Esophagus squamous epithelium (tissue), 4 donors: ENCODE measurements around the gene ADAMTS7.
"Not testable (repeated sequence)": the region's sequence is repeated elsewhere in the genome, so short reads cannot be mapped to it uniquely, and the experiment has no call there.

ENCODE experiments used
- CTCF ChIP-seq, 6 experiments: fragments of 450-650 bp in 4 of 6; fragments of 200-600 bp in 2 of 6; sonication (generic) in 2 of 6; IDR thresholded peaks; one replicate each; pipeline ENCODE4 v1.5.1; 2016 to 2019; ENCODE audit warnings: antibody characterized with exemption in 6 of 6, mild to moderate bottlenecking in 4 of 6, moderate library complexity in 4 of 6
- POLR2A ChIP-seq, 4 donors: fragments of 450-650 bp; IDR thresholded peaks; one replicate each; pipeline ENCODE4 v1.6.1; 2017; ENCODE audit warnings: antibody characterized with exemption in 4 of 4, mild to moderate bottlenecking in 4 of 4, moderate library complexity in 3 of 4

GRCh38 chr15:78839151-78839550 is 27.9 kb upstream of the ADAMTS7 start:
- TF ChIP-seq POLR2A, CTCF (IDR thresholded peaks at IDR 0.05): not testable (repeated sequence)
